ENCODE results near the gene LFNG.
A peak's percentile ranks its signal among the peaks of the same experiment; 100 is the strongest.

The LFNG gene

DNA sequence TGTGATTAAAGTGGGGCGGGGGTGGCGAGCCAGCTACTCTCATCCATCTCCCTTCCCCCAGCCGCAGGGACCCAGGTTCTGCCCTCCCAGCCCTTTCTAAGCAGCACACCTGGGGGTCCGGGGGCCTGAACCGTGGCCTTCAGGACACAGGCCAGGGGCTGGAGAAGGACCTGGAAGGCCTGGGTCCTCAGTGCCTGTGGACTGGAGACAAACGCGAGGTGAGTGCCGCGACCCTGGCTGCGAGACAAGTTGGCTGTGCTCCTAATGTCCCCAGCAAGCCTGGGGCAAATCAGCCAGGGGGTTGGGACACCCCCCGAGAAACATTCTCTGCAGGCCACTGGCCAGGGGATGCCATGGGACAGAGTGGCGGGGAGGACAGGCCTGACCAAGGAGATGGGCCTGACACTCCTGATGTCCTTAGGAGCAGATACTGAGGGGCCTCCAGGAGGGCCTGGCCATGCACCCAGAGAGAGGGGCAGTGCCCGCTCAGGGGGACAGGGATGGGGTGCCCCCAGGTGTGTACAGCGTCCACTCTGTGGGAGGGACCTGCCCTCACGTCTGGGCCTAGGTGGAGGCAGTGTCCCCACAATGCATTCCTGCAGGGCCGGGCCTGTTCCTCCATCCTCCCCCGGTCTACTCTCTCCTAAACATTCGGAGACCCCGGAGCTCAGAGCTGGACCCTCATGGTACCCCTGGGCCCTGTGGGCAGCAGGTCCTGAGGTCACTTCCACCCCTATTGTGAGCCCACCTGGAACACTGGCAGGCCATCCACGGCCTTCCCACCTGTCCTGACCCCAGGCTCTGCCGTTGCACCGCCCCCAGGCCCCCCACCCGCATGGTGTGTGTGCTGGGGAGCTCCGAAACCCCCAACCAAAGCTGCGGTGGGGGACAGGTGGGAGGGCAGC, 22.7 kb downstream of the LFNG start:
- TF ChIP-seq CTCF (IDR thresholded peaks at IDR 0.05; ENCODE audit: insufficient read depth, missing control alignments), result no peak
- FAIRE-seq, result no peak
- peak; percentile 6 for DNase-seq (ENCODE audit: insufficient read length, low spot score)

- FAIRE-seq, result no peak
- no peak for TF ChIP-seq CTCF (IDR thresholded peaks at IDR 0.05; ENCODE audit: insufficient read depth, missing control alignments)
- no peak for DNase-seq (ENCODE audit: insufficient read length, low spot score)
Measured at GRCh38 chr7:2542916-2543871, 23.6 kb downstream of the LFNG start.

DNA sequence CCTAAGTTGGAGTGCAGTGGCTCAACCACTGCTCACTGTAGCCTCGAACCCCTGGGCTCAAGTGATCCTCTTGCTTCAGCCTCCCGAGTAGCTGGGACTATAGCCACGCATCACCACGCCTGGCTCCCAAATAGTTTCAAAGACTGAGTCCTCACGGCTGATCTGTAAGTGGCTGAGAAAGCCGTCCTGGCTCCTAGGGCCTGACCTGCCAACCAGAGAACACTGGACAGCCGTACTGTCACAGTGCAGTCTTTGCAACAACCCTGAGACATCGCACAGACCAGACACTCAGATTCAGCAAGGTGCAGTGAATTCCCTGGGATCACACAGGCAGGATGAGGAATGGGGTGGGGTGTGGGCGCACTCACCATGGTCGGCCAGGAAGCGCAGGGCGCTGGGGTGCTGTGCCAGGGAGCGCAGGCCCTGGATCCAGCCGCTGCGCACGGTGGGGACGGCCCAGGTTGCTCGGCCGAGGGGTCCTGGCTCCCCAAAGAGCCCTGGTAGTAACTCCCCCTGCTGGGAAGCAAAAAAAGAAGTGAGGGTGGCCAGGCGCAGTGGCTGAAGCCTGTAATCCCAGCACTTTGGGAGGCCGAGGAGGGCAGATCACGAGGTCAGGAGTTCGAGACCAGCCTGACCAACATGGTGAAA, 25.1 kb downstream of the LFNG start:
- DNase-seq (ENCODE audit: insufficient read length, low spot score), result no peak
- no peak for TF ChIP-seq CTCF (IDR thresholded peaks at IDR 0.05; ENCODE audit: insufficient read depth, missing control alignments)
- no peak for FAIRE-seq

- DNase-seq (ENCODE audit: insufficient read length, low spot score) (no peak), FAIRE-seq (no peak)
- TF ChIP-seq CTCF (IDR thresholded peaks at IDR 0.05; ENCODE audit: insufficient read depth, missing control alignments), result no peak
Measured at GRCh38 chr7:2545746-2546425, 26.3 kb downstream of the LFNG start.

- DNase-seq (ENCODE audit: insufficient read length, low spot score) (no peak), FAIRE-seq (no peak)
- no peak for TF ChIP-seq CTCF (IDR thresholded peaks at IDR 0.05; ENCODE audit: insufficient read depth, missing control alignments)
Measured at GRCh38 chr7:2546776-2547586, 27.4 kb downstream of the LFNG start.

DNA sequence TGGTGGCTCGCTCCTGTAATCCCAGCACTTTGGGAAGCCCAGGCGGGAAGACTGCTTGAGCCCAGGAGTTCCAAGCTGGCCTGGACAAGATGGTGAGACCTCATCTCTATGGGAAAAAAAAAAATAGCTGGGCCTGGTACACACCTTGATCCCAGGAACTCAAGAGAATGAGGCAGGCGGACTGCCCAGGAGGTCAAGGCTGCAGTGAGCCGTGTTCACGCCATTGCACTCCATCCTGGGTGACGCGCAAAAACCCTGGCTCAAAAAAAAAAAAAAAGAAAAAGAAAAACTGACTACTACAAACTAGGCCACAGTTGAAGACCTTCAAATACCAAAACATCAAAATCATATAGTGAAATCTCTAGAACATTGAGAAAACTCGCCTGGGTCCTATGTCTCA, 31.8 kb downstream of the LFNG start:
- FAIRE-seq, result no peak

More for the DNA sequence above, 31.8 kb downstream of the LFNG start:
- no peak for TF ChIP-seq CTCF (IDR thresholded peaks at IDR 0.05; ENCODE audit: insufficient read depth, missing control alignments)
- no peak for DNase-seq (ENCODE audit: insufficient read length, low spot score)

Data from D721Med (cell line).